Vagina (tissue), 2 donors: ENCODE data around the gene RBM44. TPM values are rescaled to one million over a fixed set of nuclear protein-coding genes. Genes with fewer than 3 reads are reported as not detected.
A peak's percentile ranks its signal among the peaks of the same experiment; 100 is the strongest.

Experiments
- DNase-seq, 2 donors: peaks; one replicate each; pipeline ENCODE4 v3.0.0-alpha.2; 2017; ENCODE audit errors: extremely low spot score in 2 of 2
- H3K27ac ChIP-seq: fragments of 200-600 bp; sonication (generic); one replicate; pipeline ENCODE4 v1.5.1; 2019
- H3K27me3 ChIP-seq: fragments of 200-600 bp; sonication (generic); one replicate; pipeline ENCODE4 v1.5.1; 2019
- H3K36me3 ChIP-seq, 2 donors: fragments of 200-600 bp; sonication (generic); one replicate each; pipeline ENCODE4 v1.5.1; 2017 to 2019
- H3K4me1 ChIP-seq: fragments of 200-600 bp; sonication (generic); one replicate; pipeline ENCODE4 v1.5.1; 2019
- H3K4me3 ChIP-seq, 2 donors: fragments of 200-600 bp; sonication (generic); 1 replicate in 1 of 2; 2 replicates in 1 of 2; pipeline ENCODE4 v1.5.1; 2016 to 2019
- H3K9me3 ChIP-seq: fragments of 200-600 bp; sonication (generic); one replicate; pipeline ENCODE4 v1.5.1; 2019
- CTCF ChIP-seq, 3 experiments: fragments of 450-650 bp in 2 of 3; fragments of 200-600 bp in 1 of 3; sonication (generic) in 1 of 3; IDR thresholded peaks; one replicate each; pipeline ENCODE4 v1.5.1; 2017 to 2019; ENCODE audit warnings: antibody characterized with exemption in 3 of 3, mild to moderate bottlenecking in 2 of 3, moderate library complexity in 2 of 3
- POLR2A ChIP-seq, 2 donors: fragments of 450-650 bp; IDR thresholded peaks; one replicate each; pipeline ENCODE4 v1.6.1; 2017; ENCODE audit warnings: antibody characterized with exemption in 2 of 2, mild to moderate bottlenecking in 2 of 2, moderate library complexity in 2 of 2
- POLR2AphosphoS5 ChIP-seq, 2 donors: sonication (generic); formaldehyde crosslinking; IDR thresholded peaks; one replicate each; pipeline ENCODE4 v1.9.0; 2017; ENCODE audit warnings: antibody characterized with exemption in 2 of 2, mild to moderate bottlenecking in 2 of 2, low read depth in 1 of 2; ENCODE audit not compliant: insufficient read depth in 1 of 2
- intact Hi-C: fragments of 100-400 bp; cut with DNase I; formaldehyde crosslinking; loops from one replicate; pipeline ENCODE4 v1.15.1; 2023
- total RNA-seq: library from RNA; depleted of rRNA; stranded (reverse); fragments of >200 nt; gene quantifications from one replicate; pipeline ENCODE4 v1.2.3, GENCODE V29; 2016

The RBM44 gene
- total RNA-seq, 1 donor from 2014 or later, result 0.98 TPM

DNA sequence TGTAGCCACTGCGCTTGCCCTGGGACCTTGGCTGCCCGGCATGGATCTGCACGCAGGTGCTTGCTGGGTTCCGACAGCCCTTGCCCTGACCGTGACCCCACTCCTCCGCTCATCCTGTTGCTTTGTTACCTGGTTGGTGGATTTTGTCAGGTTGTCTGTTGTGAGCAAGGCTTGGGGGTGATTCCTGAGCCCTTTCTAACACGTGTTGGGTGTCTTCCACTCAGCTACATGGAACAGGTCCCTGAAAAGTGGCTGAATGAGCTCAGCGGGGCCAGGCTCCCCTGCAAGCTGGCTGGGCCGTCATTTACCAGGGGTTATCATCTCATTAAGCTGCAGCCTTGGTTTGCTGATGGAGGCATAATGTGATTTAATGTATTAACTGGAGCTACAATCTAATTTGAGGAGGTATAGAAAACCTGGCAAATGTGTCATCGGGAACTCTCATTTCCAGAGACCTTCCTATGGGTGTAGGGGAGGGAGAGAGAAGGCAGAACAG, 85.4 kb downstream of the RBM44 start:
- intact Hi-C loops, result no loop called here
- no peak overlapping the region for H3K4me3 ChIP-seq
- peak overlapping the region; percentile 89 for H3K27ac ChIP-seq
- no peak for DNase-seq
- TF ChIP-seq CTCF (IDR thresholded peaks at IDR 0.05), result no peak
- TF ChIP-seq POLR2A (IDR thresholded peaks at IDR 0.05), result no peak
- no peak for TF ChIP-seq POLR2AphosphoS5 (IDR thresholded peaks at IDR 0.05; ENCODE audit: insufficient read depth in 1 of 2, low read depth in 1 of 2)
- H3K36me3 ChIP-seq, result no peaks in the 10 kb centered on the region
- peaks cover 53% of the 10 kb centered on the region for H3K4me1 ChIP-seq
- H3K9me3 ChIP-seq, result no peaks in the 10 kb centered on the region
- no peaks in the 10 kb centered on the region for H3K27me3 ChIP-seq

DNA sequence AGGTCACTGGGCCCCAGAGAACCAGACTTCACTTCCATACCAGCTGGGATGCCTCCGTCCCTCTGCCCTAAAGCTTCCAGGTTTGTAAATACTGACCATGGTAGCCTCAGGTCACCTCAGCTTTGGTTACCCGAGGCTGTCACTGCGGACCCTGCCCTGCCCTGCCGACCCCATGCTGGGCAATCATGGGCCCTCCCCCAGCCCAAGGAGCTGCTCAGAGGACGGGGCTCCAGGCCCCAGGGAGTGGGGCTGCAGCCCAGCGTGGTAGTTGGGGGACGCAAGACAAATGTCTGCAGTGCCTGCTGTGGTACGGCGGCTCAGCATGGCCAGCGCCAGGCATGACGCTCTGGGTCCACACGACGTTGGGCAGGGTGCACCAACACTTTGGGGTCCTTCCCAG, 86.1 kb downstream of the RBM44 start:
- DNase-seq, result no peak
- H3K4me1 ChIP-seq, result peaks cover 52% of the 10 kb centered on the region

GRCh38 chr2:237885111-237885930, 86.7 kb downstream of the RBM44 start:
- H3K36me3 ChIP-seq, result no peaks in the 10 kb centered on the region
- TF ChIP-seq POLR2AphosphoS5 (IDR thresholded peaks at IDR 0.05; ENCODE audit: insufficient read depth in 1 of 2, low read depth in 1 of 2) (peak in 1 of 2 donors; percentile 9), POLR2A (IDR thresholded peaks at IDR 0.05) (no peak)
- H3K27ac ChIP-seq, result peak overlapping the region; percentile 89
- intact Hi-C loops, result no loop called here
- no peak overlapping the region for H3K4me3 ChIP-seq
- peaks cover 52% of the 10 kb centered on the region for H3K4me1 ChIP-seq
- no peak for DNase-seq
- H3K27me3 ChIP-seq, result no peaks in the 10 kb centered on the region
- no peaks in the 10 kb centered on the region for H3K9me3 ChIP-seq

More for the DNA sequence above, 86.1 kb downstream of the RBM44 start:
- no peak overlapping the region for H3K4me3 ChIP-seq
- peak overlapping the region; percentile 89 for H3K27ac ChIP-seq
- TF ChIP-seq CTCF (IDR thresholded peaks at IDR 0.05), result no peak
- no peak for TF ChIP-seq POLR2A (IDR thresholded peaks at IDR 0.05)
- no peak for TF ChIP-seq POLR2AphosphoS5 (IDR thresholded peaks at IDR 0.05; ENCODE audit: insufficient read depth in 1 of 2, low read depth in 1 of 2)
- no peaks in the 10 kb centered on the region for H3K27me3 ChIP-seq
- intact Hi-C loops, result no loop called here
- no peaks in the 10 kb centered on the region for H3K36me3 ChIP-seq
- H3K9me3 ChIP-seq, result no peaks in the 10 kb centered on the region

DNA sequence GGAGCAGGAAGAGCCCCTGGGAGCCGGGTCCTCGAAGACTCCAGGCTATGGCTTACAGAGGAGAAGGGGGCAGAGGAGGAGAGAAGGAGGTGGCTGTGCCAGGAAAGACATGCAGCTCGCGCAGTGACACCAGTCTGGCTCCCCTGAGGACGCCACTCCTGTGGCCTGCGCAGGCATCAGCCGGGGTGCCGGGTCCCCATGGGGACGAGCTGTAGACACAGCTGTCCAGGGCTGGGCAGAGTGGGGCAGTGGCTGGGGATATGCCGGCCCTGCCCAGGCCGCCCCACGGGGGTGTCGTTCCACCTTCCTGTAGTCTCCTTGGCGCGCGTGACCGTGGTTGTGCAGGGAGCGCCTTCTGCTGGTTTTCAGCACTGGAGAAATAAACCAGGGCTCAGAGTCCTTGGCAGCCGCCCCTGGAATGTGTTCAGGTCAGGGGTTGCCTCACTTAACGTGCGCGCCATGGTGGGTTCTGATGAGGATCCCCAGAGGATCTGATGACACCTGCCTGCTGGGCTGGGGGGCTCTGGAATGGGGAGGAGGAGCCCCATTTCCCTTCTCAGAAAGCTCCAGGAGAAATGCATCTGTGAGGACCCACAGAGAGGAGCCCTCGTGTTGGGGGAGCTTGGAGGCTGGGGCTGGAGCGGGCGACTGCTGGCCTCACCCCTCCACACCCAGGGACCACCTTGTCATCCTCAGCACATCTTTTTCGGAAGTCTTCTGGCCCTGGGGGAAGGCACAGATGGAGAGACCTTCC, 87.5 kb downstream of the RBM44 start:
- DNase-seq, result no peak
- TF ChIP-seq POLR2AphosphoS5 (IDR thresholded peaks at IDR 0.05; ENCODE audit: insufficient read depth in 1 of 2, low read depth in 1 of 2) (no peak), POLR2A (IDR thresholded peaks at IDR 0.05) (no peak), CTCF (IDR thresholded peaks at IDR 0.05) (no peak)
- H3K9me3 ChIP-seq, result no peaks in the 10 kb centered on the region
- no peaks in the 10 kb centered on the region for H3K36me3 ChIP-seq
- H3K4me3 ChIP-seq, result no peak overlapping the region
- intact Hi-C loops, result no loop called here
- peak overlapping the region; percentile 89 for H3K27ac ChIP-seq
- peaks cover 52% of the 10 kb centered on the region for H3K4me1 ChIP-seq
- no peaks in the 10 kb centered on the region for H3K27me3 ChIP-seq

GRCh38 chr2:237886685-237887481, 88.3 kb downstream of the RBM44 start:
- TF ChIP-seq CTCF (IDR thresholded peaks at IDR 0.05), result no peak
- peak; percentile 69 to 89 for TF ChIP-seq POLR2AphosphoS5 (IDR thresholded peaks at IDR 0.05; ENCODE audit: insufficient read depth in 1 of 2, low read depth in 1 of 2)
- H3K4me3 ChIP-seq, result no peak overlapping the region
- intact Hi-C loops, result no loop called here
- no peaks in the 10 kb centered on the region for H3K27me3 ChIP-seq
- H3K27ac ChIP-seq, result peak overlapping the region; percentile 89
- H3K4me1 ChIP-seq, result peaks cover 52% of the 10 kb centered on the region
- no peaks in the 10 kb centered on the region for H3K36me3 ChIP-seq
- DNase-seq, result no peak
- no peaks in the 10 kb centered on the region for H3K9me3 ChIP-seq
